OCI-LY1 (cell line): ENCODE data around the gene TEAD4.

Experiments
- H2AFZ ChIP-seq: fragments of 200-600 bp; sonication (generic), shearing (Covaris generic); 2 replicates; pipeline ENCODE4 v1.6.0; 2014; ENCODE audit warnings: antibody characterized with exemption, mild to moderate bottlenecking, low read length
- H3F3A ChIP-seq: fragments of 200-600 bp; sonication (generic), shearing (Covaris generic); 2 replicates; pipeline ENCODE4 v1.6.0; 2014; ENCODE audit warnings: mild to moderate bottlenecking, antibody characterized with exemption, low read length, moderate library complexity; ENCODE audit not compliant: insufficient read depth
- H3K27ac ChIP-seq: fragments of 200-600 bp; sonication (generic); 2 replicates; pipeline ENCODE4 v1.5.1; 2014; ENCODE audit warnings: low read length, mixed run types, mild to moderate bottlenecking, low read depth; ENCODE audit not compliant: poor library complexity, severe bottlenecking
- H3K27me3 ChIP-seq: fragments of 200-600 bp; sonication (generic); 2 replicates; pipeline ENCODE4 v1.6.0; 2014; ENCODE audit warnings: antibody characterized with exemption, mild to moderate bottlenecking, low read length, moderate library complexity; ENCODE audit not compliant: insufficient read depth
- H3K36me3 ChIP-seq: fragments of 200-600 bp; sonication (generic); 2 replicates; pipeline ENCODE4 v1.6.1; 2014; ENCODE audit warnings: mild to moderate bottlenecking, antibody characterized with exemption, low read length, moderate library complexity, mixed read lengths; ENCODE audit not compliant: insufficient read depth
- H3K4me1 ChIP-seq: fragments of 200-600 bp; sonication (generic); 2 replicates; pipeline ENCODE4 v1.5.1; 2014; ENCODE audit warnings: mild to moderate bottlenecking, low read length, moderate library complexity; ENCODE audit not compliant: insufficient read depth, severe bottlenecking
- H3K4me2 ChIP-seq: fragments of 200-600 bp; sonication (generic), shearing (Covaris generic); 2 replicates; pipeline ENCODE4 v1.6.1; 2014; ENCODE audit warnings: low read length
- H3K4me3 ChIP-seq: fragments of 200-600 bp; sonication (generic); 2 replicates; pipeline ENCODE4 v1.5.1; 2014; ENCODE audit warnings: low read length, low read depth, mild to moderate bottlenecking, mixed read lengths; ENCODE audit not compliant: poor library complexity, severe bottlenecking
- H3K79me2 ChIP-seq: fragments of 200-600 bp; shearing (Covaris generic); 2 replicates; pipeline ENCODE4 v1.6.1; 2016; ENCODE audit warnings: mixed run types, low read length, mixed read lengths; ENCODE audit not compliant: insufficient read depth
- H3K9ac ChIP-seq: fragments of 200-600 bp; sonication (generic), shearing (Covaris generic); 2 replicates; pipeline ENCODE4 v1.6.1; 2014; ENCODE audit warnings: mild to moderate bottlenecking, low read length, mixed read lengths
- H3K9me2 ChIP-seq: fragments of 200-600 bp; sonication (generic), shearing (Covaris generic); 2 replicates; pipeline ENCODE4 v1.6.1; 2014; ENCODE audit warnings: low read depth, mild to moderate bottlenecking, low read length, mixed read lengths
- H3K9me3 ChIP-seq: fragments of 200-600 bp; shearing (Covaris generic); 2 replicates; pipeline ENCODE4 v1.6.1; 2014; ENCODE audit warnings: low read length, mixed read lengths
- H4K20me1 ChIP-seq: fragments of 200-600 bp; sonication (generic), shearing (Covaris generic); 2 replicates; pipeline ENCODE4 v1.6.0; 2016; ENCODE audit warnings: mild to moderate bottlenecking, low read length; ENCODE audit not compliant: insufficient read depth
- CTCF ChIP-seq: fragments of 200-600 bp; sonication (generic), shearing (Covaris generic); IDR thresholded peaks from 2 replicates; pipeline ENCODE4 v1.5.1; 2017; ENCODE audit warnings: mild to moderate bottlenecking, antibody characterized with exemption, low read length, moderate library complexity, mixed read lengths
- EZH2 ChIP-seq: fragments of 200-600 bp; sonication (generic), shearing (Covaris generic); IDR thresholded peaks from 2 replicates; pipeline ENCODE4 v1.8.0; 2017; ENCODE audit warnings: borderline replicate concordance, mixed run types, mild to moderate bottlenecking, antibody characterized with exemption, low read length, moderate library complexity, mixed read lengths

Gene TEAD4

GRCh38 chr12:2944401-2945047 is 14.7 kb upstream of the TEAD4 start:
- no peaks in the 10 kb centered on the region for H4K20me1 ChIP-seq
- H3K9me2 ChIP-seq, result no peaks in the 10 kb centered on the region
- no peaks in the 10 kb centered on the region for H3F3A ChIP-seq
- no peaks in the 10 kb centered on the region for H3K9me3 ChIP-seq
- TF ChIP-seq CTCF, result peak; percentile 99
- TF ChIP-seq EZH2, result no peak
- no peak overlapping the region for H3K27ac ChIP-seq
- H3K27me3 ChIP-seq, result no peaks in the 10 kb centered on the region
- H3K36me3 ChIP-seq, result peaks cover 11% of the 10 kb centered on the region; the same call in 1 of the 2 replicates
- peak overlapping the region; percentile 50; the same call in 1 of the 2 replicates for H3K9ac ChIP-seq
- H2AFZ ChIP-seq, result 0 out of 2 replicates have a peak overlapping the region, but pooled peaks have one; percentile 56
- no peaks in the 10 kb centered on the region for H3K79me2 ChIP-seq
- H3K4me1 ChIP-seq, result peaks cover 9% of the 10 kb centered on the region
- H3K4me2 ChIP-seq, result peak overlapping the region; percentile 74
- peak overlapping the region; percentile 53 for H3K4me3 ChIP-seq

GRCh38 chr12:2949411-2949810 is 9.8 kb upstream of the TEAD4 start:
- no peaks in the 10 kb centered on the region for H4K20me1 ChIP-seq
- TF ChIP-seq EZH2 (no peak), CTCF (no peak)
- H3K9me3 ChIP-seq, result no peaks in the 10 kb centered on the region
- no peak overlapping the region for H3K4me2 ChIP-seq
- no peaks in the 10 kb centered on the region for H3K36me3 ChIP-seq
- H3K4me3 ChIP-seq, result no peak overlapping the region
- H3K27me3 ChIP-seq, result no peaks in the 10 kb centered on the region
- H3K9ac ChIP-seq, result no peak overlapping the region
- H3K9me2 ChIP-seq, result no peaks in the 10 kb centered on the region
- H2AFZ ChIP-seq, result no peak overlapping the region
- no peak overlapping the region for H3K27ac ChIP-seq
- H3K79me2 ChIP-seq, result no peaks in the 10 kb centered on the region
- peaks cover 7% of the 10 kb centered on the region for H3K4me1 ChIP-seq
- no peaks in the 10 kb centered on the region for H3F3A ChIP-seq

- H3K9ac ChIP-seq, result no peak overlapping the region
- peaks cover 21% of the 10 kb centered on the region for H3K4me1 ChIP-seq
- H3K9me3 ChIP-seq, result no peaks in the 10 kb centered on the region
- no peaks in the 10 kb centered on the region for H3K27me3 ChIP-seq
- H3K36me3 ChIP-seq, result no peaks in the 10 kb centered on the region
- no peaks in the 10 kb centered on the region for H4K20me1 ChIP-seq
- H2AFZ ChIP-seq, result no peak overlapping the region
- no peaks in the 10 kb centered on the region for H3K79me2 ChIP-seq
- no peak overlapping the region for H3K4me3 ChIP-seq
- H3K27ac ChIP-seq, result no peak overlapping the region
- no peaks in the 10 kb centered on the region for H3F3A ChIP-seq
- no peak overlapping the region for H3K4me2 ChIP-seq
- TF ChIP-seq EZH2, result no peak
- no peak for TF ChIP-seq CTCF
- no peaks in the 10 kb centered on the region for H3K9me2 ChIP-seq
Measured at GRCh38 chr12:2955888-2956287, 3.3 kb upstream of the TEAD4 start.
